NT2/D1 (cell line): ENCODE results near the gene TAOK3.

Experiments
- DNase-seq: peaks from one replicate; pipeline ENCODE4 v3.0.0-alpha.2; 2011; ENCODE audit warnings: low read depth, low spot score
- H3K27me3 ChIP-seq: 2 replicates; pipeline ENCODE4 v1.6.0; 2011; ENCODE audit warnings: mild to moderate bottlenecking; ENCODE audit not compliant: insufficient read length, insufficient read depth
- H3K36me3 ChIP-seq: 2 replicates; pipeline ENCODE4 v1.6.1; 2011; ENCODE audit warnings: mild to moderate bottlenecking, low read length, mixed read lengths; ENCODE audit not compliant: insufficient read depth, insufficient read length
- H3K4me1 ChIP-seq: 2 replicates; pipeline ENCODE4 v1.5.1; 2011; ENCODE audit not compliant: insufficient read depth, insufficient read length
- H3K4me3 ChIP-seq: 2 replicates; pipeline ENCODE4 v1.5.1; 2011; ENCODE audit warnings: low read depth; ENCODE audit not compliant: insufficient read length
- H3K9ac ChIP-seq: 2 replicates; pipeline ENCODE4 v1.6.0; 2011; ENCODE audit warnings: low read depth; ENCODE audit not compliant: insufficient read length
- H3K9me3 ChIP-seq: 2 replicates; pipeline ENCODE4 v1.5.1; 2011; ENCODE audit warnings: mild to moderate bottlenecking, low read length; ENCODE audit not compliant: insufficient read depth
- SUZ12 ChIP-seq: IDR thresholded peaks from 2 replicates; pipeline ENCODE4 v1.6.1; 2011; ENCODE audit not compliant: insufficient read length, insufficient read depth; ENCODE audit errors: extremely low read depth
- YY1 ChIP-seq: IDR thresholded peaks from 2 replicates; pipeline ENCODE4 v1.6.1; 2011; ENCODE audit not compliant: insufficient read length, insufficient read depth
- ZNF274 ChIP-seq: IDR thresholded peaks from 2 replicates; pipeline ENCODE4 v1.6.1; 2011; ENCODE audit warnings: mild to moderate bottlenecking, low read depth, low read length

TAOK3 gene

DNA sequence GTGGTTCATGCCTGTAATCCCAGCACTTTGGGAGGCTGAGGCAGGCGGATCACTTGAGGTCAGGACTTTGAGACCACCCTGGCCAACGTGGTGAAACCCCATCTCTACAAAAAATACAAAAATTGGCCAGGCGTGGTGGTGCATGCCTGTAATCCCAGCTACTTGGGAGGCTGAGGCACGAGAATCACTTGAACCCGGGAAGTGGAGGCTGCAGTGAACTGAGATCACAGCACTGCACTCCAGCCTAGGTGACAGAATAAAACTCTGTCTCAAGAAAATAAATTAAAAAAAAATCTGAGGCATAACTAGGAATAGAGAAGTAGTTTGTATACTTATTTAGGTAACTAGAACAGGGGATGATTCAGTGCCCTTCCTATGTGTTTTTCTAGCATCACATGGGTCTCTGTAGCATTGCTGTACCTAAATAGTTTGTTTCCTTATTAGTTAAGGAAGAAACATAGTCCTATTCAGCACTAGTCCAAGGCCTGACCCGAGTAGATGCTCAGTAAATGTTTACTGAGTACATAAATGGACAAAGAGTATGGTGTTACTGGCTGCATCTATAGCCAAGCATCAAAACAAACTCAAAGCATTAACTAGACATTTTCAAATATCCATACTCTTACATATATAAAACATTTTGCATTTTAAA, 21.7 kb downstream of the TAOK3 start:
- no peaks in the 10 kb centered on the region for H3K27me3 ChIP-seq
- TF ChIP-seq SUZ12, result no peak
- no peak for TF ChIP-seq ZNF274
- no peak for TF ChIP-seq YY1
- H3K9me3 ChIP-seq, result peaks cover 13% of the 10 kb centered on the region; the same call in 1 of the 2 replicates
- H3K4me1 ChIP-seq, result no peaks in the 10 kb centered on the region
- DNase-seq, result no peak
- H3K9ac ChIP-seq, result no peak overlapping the region
- H3K36me3 ChIP-seq, result no peaks in the 10 kb centered on the region
- H3K4me3 ChIP-seq, result no peak overlapping the region

GRCh38 chr12:118347916-118348315, 24.8 kb downstream of the TAOK3 start:
- Histone ChIP-seq H3K9ac (no peak overlapping the region), H3K9me3 (no peaks in the 10 kb centered on the region), H3K36me3 (no peaks in the 10 kb centered on the region), H3K4me1 (no peaks in the 10 kb centered on the region), H3K27me3 (no peaks in the 10 kb centered on the region), H3K4me3 (no peak overlapping the region)
- TF ChIP-seq SUZ12 (no peak), ZNF274 (no peak), YY1 (no peak)
- no peak for DNase-seq

GRCh38 chr12:118346895-118347294, 25.8 kb downstream of the TAOK3 start:
- Histone ChIP-seq H3K4me3 (no peak overlapping the region), H3K27me3 (no peaks in the 10 kb centered on the region), H3K9ac (no peak overlapping the region), H3K36me3 (no peaks in the 10 kb centered on the region), H3K9me3 (no peaks in the 10 kb centered on the region), H3K4me1 (no peaks in the 10 kb centered on the region)
- no peak for DNase-seq
- TF ChIP-seq YY1 (no peak), SUZ12 (no peak), ZNF274 (no peak)

- no peaks in the 10 kb centered on the region for H3K4me1 ChIP-seq
- H3K27me3 ChIP-seq, result no peaks in the 10 kb centered on the region
- TF ChIP-seq YY1 (no peak), SUZ12 (no peak), ZNF274 (no peak)
- no peaks in the 10 kb centered on the region for H3K36me3 ChIP-seq
- H3K9me3 ChIP-seq, result no peaks in the 10 kb centered on the region
- no peak for DNase-seq
- no peak overlapping the region for H3K4me3 ChIP-seq
- H3K9ac ChIP-seq, result no peak overlapping the region
Observed at GRCh38 chr12:118345355-118345754, 27.4 kb downstream of the TAOK3 start.

GRCh38 chr12:118344829-118345228, 27.9 kb downstream of the TAOK3 start:
- H3K9ac ChIP-seq, result no peak overlapping the region
- H3K4me3 ChIP-seq, result no peak overlapping the region
- no peaks in the 10 kb centered on the region for H3K9me3 ChIP-seq
- H3K36me3 ChIP-seq, result no peaks in the 10 kb centered on the region
- no peaks in the 10 kb centered on the region for H3K27me3 ChIP-seq
- DNase-seq, result no peak
- no peaks in the 10 kb centered on the region for H3K4me1 ChIP-seq
- TF ChIP-seq YY1, result no peak
- TF ChIP-seq ZNF274, result no peak
- no peak for TF ChIP-seq SUZ12

- H3K9ac ChIP-seq, result no peak overlapping the region
- no peak for DNase-seq
- H3K4me3 ChIP-seq, result no peak overlapping the region
- H3K4me1 ChIP-seq, result peaks cover 2% of the 10 kb centered on the region
- no peaks in the 10 kb centered on the region for H3K9me3 ChIP-seq
- no peaks in the 10 kb centered on the region for H3K27me3 ChIP-seq
- TF ChIP-seq YY1, result no peak
- TF ChIP-seq ZNF274, result no peak
- TF ChIP-seq SUZ12, result no peak
- no peaks in the 10 kb centered on the region for H3K36me3 ChIP-seq
Observed at GRCh38 chr12:118342090-118342489, 30.6 kb downstream of the TAOK3 start.

DNA sequence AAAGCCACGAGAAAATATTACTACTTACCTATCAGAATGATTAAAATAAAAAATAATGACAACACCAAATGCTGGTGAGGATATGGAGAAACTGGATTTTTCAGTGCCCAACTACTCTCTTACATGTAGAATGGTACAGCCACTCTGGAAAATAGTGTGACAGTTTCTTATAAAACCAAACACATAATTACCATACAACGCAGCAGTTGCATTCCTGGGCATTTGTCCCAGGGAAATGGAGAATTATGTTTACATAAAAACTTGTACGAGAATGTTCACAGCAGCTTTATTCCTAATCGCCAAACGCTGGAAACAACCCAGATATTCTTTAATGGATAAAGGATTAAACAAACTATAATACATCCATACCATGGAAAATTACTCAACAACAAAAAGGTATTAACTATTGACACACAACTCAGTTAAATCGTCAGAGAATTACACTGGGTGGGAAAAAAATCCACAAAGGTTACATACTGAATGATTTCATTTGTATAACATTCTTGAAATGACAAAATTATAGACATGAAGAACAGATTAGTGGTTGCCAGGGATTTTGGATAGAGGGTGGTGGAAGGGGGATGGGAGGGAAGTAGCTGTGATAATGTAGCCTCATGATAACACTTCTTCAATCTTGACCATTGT, 35.4 kb downstream of the TAOK3 start:
- Histone ChIP-seq H3K4me3 (no peak overlapping the region), H3K27me3 (no peaks in the 10 kb centered on the region), H3K4me1 (peaks cover 2% of the 10 kb centered on the region), H3K9ac (no peak overlapping the region), H3K36me3 (no peaks in the 10 kb centered on the region), H3K9me3 (no peaks in the 10 kb centered on the region)
- TF ChIP-seq SUZ12 (no peak), YY1 (no peak), ZNF274 (no peak)
- DNase-seq, result no peak
